Activated CD8-positive, alpha-beta memory T cell treated with anti-CD3 and anti-CD28 coated beads, Interleukin-2, amount 10 ng/mL, durations not matched to agents 7 days and 5 days (primary cell): ENCODE data around the gene TDRD10. TPM values are rescaled to one million over a fixed set of nuclear protein-coding genes. Genes with fewer than 3 reads are reported as not detected.

ENCODE experiments used
- ATAC-seq: fragments of 150-1000 bp; cut with Tn5 transposase; one replicate; pipeline ENCODE4 v1.10.0; 2021; ENCODE audit warnings: moderate library complexity
- CTCF ChIA-PET: fragments of 350-600 bp; sonication (Branson Sonifier 250); formaldehyde crosslinking; loops from one replicate; lab custom pipeline; 2021; ENCODE audit warnings: antibody characterized with exemption; lab: Charles Lee
- DNase-seq: peaks from one replicate; pipeline ENCODE4 v3.0.0-alpha.2; 2020
- H3K27ac Mint-ChIP-seq: one replicate; pipeline ENCODE4 v1.8.0; 2021; ENCODE audit warnings: mild to moderate bottlenecking, mixed read lengths
- H3K27me3 Mint-ChIP-seq: one replicate; pipeline ENCODE4 v1.8.0; 2021; ENCODE audit warnings: mixed read lengths
- H3K36me3 Mint-ChIP-seq: one replicate; pipeline ENCODE4 v1.8.0; 2021; ENCODE audit warnings: mild to moderate bottlenecking, mixed read lengths
- H3K4me1 Mint-ChIP-seq: one replicate; pipeline ENCODE4 v1.8.0; 2021; ENCODE audit warnings: mixed read lengths
- H3K4me3 Mint-ChIP-seq: one replicate; pipeline ENCODE4 v1.8.0; 2021; ENCODE audit warnings: mild to moderate bottlenecking, moderate library complexity, mixed read lengths
- H3K9me3 Mint-ChIP-seq: one replicate; pipeline ENCODE4 v1.8.0; 2022; ENCODE audit warnings: low read depth, mixed read lengths
- total RNA-seq, 2 experiments: library from RNA; stranded (reverse); gene quantifications; one replicate each; pipeline ENCODE4 v1.2.3, GENCODE V29; 2021

The TDRD10 gene
- total RNA-seq, 2 experiments from 2014 or later, result not detected

DNA sequence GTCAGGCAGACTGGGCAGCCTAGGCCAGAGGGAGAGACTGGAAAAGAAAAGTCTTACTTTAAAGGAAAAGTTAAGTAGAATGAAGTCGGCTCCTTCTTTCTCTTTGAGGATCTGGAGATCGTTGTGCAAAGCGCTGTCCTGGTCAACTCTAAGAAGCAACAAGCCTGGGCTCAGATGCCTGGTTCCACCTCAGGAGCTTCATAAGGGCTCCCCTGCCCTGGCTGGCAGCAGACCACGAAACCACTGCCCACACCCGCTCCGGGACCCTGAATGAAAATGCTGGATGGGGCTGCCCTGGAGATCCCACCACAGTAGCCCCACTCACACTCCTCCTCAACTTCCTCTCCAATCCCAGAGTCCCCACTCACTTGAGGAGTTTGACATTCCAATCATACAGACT is 50.0 kb downstream of the TDRD10 start:
- Mint-ChIP-seq H3K27me3 (no peaks in the 10 kb centered on the region), H3K27ac (no peak overlapping the region), H3K9me3 (no peaks in the 10 kb centered on the region), H3K36me3 (peaks cover 59% of the 10 kb centered on the region), H3K4me3 (no peak overlapping the region), H3K4me1 (peaks cover 22% of the 10 kb centered on the region)
- CTCF ChIA-PET, result interaction anchor here (1.7 kb wide), 1 partner anchor 73 kb away, joined by 9 read pairs; no protein-coding TSS in a partner anchor
- ATAC-seq, result no peak
- DNase-seq, result no peak

DNA sequence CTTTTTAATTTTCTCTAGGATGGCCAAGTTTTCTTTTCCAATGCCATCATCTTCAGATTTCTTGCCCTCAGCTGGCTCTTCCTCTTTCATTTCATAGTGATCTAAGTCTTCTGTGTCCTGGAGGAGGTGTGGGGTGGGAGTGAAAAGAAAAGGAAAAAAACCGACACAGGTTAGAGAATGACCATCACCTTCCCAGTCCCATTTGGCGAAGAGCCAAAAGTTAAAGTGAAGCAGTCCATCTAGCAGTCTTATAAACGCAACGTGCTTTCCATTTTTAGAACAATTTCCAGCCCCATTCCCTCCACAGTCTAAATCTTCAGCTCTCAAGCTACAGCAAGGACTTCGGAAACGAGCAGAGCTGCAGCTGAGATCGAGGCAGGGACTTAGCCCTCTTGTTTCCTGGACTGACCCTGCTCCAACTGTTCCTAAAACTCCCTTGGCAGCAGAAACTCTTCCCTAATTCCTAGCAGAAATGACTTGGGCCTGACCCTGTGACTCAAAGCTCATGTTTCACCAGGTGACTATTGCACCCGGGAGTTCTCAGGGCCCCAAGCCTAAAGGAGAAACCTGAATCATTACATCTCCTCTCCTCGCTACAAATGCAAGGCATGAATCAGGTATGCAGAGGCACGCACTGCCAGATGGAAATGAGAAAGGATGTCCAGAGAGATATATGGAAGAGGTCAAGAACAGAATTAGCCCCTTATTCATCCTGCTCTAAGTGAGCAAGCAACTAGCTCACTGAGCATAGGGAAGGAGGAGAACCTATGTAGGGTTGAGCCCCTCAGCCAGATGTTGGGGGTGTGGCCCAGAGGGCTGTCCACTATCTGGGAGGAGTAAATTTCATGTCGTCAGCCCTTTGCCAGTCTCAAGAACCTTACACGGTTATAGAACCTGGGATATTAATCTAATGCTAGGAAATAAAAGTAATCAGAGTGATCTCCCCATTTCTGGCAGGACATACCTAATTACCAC is 51.3 kb downstream of the TDRD10 start:
- H3K36me3 Mint-ChIP-seq, result peaks cover 66% of the 10 kb centered on the region
- CTCF ChIA-PET, result interaction anchor here (1.7 kb wide), 1 partner anchor 74 kb away, joined by 9 read pairs; no protein-coding TSS in a partner anchor
- H3K27ac Mint-ChIP-seq, result no peak overlapping the region
- no peaks in the 10 kb centered on the region for H3K9me3 Mint-ChIP-seq
- H3K4me3 Mint-ChIP-seq, result no peak overlapping the region
- no peaks in the 10 kb centered on the region for H3K27me3 Mint-ChIP-seq
- ATAC-seq (no peak), DNase-seq (no peak)
- H3K4me1 Mint-ChIP-seq, result peaks cover 28% of the 10 kb centered on the region

- DNase-seq, result no peak
- ATAC-seq, result no peak
- Mint-ChIP-seq H3K27ac (peak overlapping the region; percentile 51), H3K4me1 (peaks cover 27% of the 10 kb centered on the region), H3K9me3 (no peaks in the 10 kb centered on the region), H3K4me3 (peak overlapping the region; percentile 86), H3K27me3 (no peaks in the 10 kb centered on the region), H3K36me3 (peaks cover 42% of the 10 kb centered on the region)
- CTCF ChIA-PET, result interaction anchor here (0.9 to 4.2 kb wide), 5 partner anchors 10 to 535 kb away, joined by 3 to 19 read pairs (median 5); no protein-coding TSS in a partner anchor
Observed at GRCh38 chr1:154556422-154556821, 54.4 kb downstream of the TDRD10 start.

- peak overlapping the region; percentile 86 for H3K4me3 Mint-ChIP-seq
- CTCF ChIA-PET, result interaction anchor here (0.7 to 4.2 kb wide), 5 partner anchors 11 to 528 kb away, joined by 3 to 19 read pairs (median 5); no protein-coding TSS in a partner anchor
- H3K36me3 Mint-ChIP-seq, result peaks cover 36% of the 10 kb centered on the region
- no peaks in the 10 kb centered on the region for H3K9me3 Mint-ChIP-seq
- peak overlapping the region; percentile 84 for H3K27ac Mint-ChIP-seq
- H3K4me1 Mint-ChIP-seq, result peaks cover 27% of the 10 kb centered on the region
- H3K27me3 Mint-ChIP-seq, result no peaks in the 10 kb centered on the region
- DNase-seq, result no peak
- ATAC-seq, result no peak
Observed at GRCh38 chr1:154557248-154557938, 55.4 kb downstream of the TDRD10 start.

DNA sequence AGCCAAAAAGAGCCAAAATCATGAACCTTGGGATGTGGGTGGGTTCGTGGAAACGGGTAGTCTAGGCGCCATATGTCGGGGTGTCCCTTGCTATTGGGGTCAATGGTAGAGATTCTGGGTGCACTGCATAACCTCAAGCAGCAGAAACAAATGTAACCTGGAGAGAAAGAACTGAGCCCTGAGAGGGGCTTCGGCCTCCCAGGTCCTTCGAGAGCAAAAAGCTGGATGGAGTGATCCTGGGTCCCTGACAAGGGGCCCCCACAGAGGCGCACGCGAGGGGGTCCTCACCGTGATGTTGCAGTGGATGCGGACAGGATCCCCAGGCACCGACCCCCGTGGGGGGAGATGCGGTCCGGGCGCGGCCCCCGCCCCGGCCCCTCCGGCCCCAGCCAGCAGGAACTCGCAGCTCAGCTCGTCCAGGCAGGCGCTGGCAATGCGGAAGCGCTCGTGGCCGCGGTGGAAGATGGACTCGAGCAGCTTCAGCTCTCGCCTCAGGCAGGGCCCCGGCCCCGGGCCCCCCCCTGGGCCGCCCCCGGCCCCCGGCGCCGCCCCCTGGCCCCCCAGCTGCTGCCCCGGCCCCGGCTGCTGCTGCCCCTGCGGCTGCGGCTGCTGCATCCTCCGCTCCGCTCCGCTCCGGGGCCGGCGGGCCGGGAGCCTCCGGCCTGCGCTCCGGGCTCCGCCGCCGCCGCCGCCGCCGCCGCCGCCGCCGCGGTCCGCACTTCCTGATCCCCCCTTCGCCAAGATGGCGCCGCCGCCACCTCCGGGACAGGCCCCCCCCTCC is 56.1 kb downstream of the TDRD10 start, which contains the start of gene UBE2Q1:
UBE2Q1 (minus strand) TSS at position 724 of the 781 bp plus-strand sequence; CDS start at position 615, 109 bp downstream.
- peaks cover 29% of the 10 kb centered on the region for H3K36me3 Mint-ChIP-seq
- H3K27me3 Mint-ChIP-seq, result no peaks in the 10 kb centered on the region
- peak within 1 kb of the TSS; percentile 86 for H3K4me3 Mint-ChIP-seq
- DNase-seq, result peak; percentile 70
- ATAC-seq, result peak; percentile 13
- CTCF ChIA-PET, result interaction anchor here (0.7 to 4.2 kb wide), 4 partner anchors 12 to 527 kb away, joined by 3 to 19 read pairs (median 4); no protein-coding TSS in a partner anchor
- peaks cover 27% of the 10 kb centered on the region for H3K4me1 Mint-ChIP-seq
- H3K9me3 Mint-ChIP-seq, result no peaks in the 10 kb centered on the region
- peak within 1 kb of the TSS; percentile 88 for H3K27ac Mint-ChIP-seq

GRCh38 chr1:154558720-154559465 is 56.9 kb downstream of the TDRD10 start:
- CTCF ChIA-PET, result interaction anchor here (0.6 to 4.2 kb wide), 50 partner anchors 9 to 614 kb away, joined by 3 to 21 read pairs (median 4); partner anchors contain the start of genes ADAR, CHRNB2, EFNA3 and FLAD1
- H3K4me1 Mint-ChIP-seq, result peaks cover 27% of the 10 kb centered on the region
- peaks cover 22% of the 10 kb centered on the region for H3K36me3 Mint-ChIP-seq
- peak; percentile 91 for ATAC-seq
- DNase-seq, result peak; percentile 100
- H3K27me3 Mint-ChIP-seq, result no peaks in the 10 kb centered on the region
- peak overlapping the region; percentile 83 for H3K4me3 Mint-ChIP-seq
- H3K9me3 Mint-ChIP-seq, result no peaks in the 10 kb centered on the region
- H3K27ac Mint-ChIP-seq, result peak overlapping the region; percentile 88

DNA sequence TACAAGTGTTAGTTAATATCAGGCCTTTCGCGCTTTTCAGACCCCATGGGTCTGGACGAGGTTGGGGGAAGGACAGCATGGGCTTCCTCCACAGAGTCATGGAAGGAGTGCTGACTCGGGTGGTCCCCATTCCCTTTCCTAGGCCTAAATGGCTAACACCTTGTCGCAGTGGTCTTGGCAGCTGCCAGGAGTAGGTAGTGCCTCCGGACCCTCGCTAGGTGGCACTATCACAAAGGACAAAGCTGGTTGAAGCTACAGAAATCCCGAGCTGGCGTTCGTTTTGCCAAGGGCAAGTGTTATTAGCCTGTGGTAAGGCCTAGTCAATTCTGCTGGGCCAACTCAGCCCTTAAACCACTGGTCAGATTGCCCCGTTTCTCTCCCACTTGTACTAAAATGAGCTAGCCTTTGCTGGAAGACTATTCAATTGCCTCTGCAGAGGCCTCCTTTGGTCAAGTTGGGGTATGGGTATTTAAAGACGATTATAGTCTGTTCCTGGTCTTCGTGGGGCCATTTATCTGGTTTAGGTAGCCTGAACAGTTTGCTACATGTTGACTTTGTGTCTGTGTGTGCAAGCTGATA is 57.5 kb downstream of the TDRD10 start:
- Mint-ChIP-seq H3K27me3 (no peaks in the 10 kb centered on the region), H3K27ac (peak overlapping the region; percentile 88), H3K9me3 (no peaks in the 10 kb centered on the region), H3K4me3 (peak overlapping the region; percentile 83), H3K36me3 (peaks cover 17% of the 10 kb centered on the region), H3K4me1 (peaks cover 27% of the 10 kb centered on the region)
- DNase-seq (peak; percentile 90), ATAC-seq (peak; percentile 43)
- CTCF ChIA-PET, result interaction anchor here (0.6 to 2.3 kb wide), 63 partner anchors 8 to 634 kb away, joined by 3 to 21 read pairs (median 4); partner anchors contain the start of genes ADAR, CHRNB2, EFNA3 and FLAD1

DNA sequence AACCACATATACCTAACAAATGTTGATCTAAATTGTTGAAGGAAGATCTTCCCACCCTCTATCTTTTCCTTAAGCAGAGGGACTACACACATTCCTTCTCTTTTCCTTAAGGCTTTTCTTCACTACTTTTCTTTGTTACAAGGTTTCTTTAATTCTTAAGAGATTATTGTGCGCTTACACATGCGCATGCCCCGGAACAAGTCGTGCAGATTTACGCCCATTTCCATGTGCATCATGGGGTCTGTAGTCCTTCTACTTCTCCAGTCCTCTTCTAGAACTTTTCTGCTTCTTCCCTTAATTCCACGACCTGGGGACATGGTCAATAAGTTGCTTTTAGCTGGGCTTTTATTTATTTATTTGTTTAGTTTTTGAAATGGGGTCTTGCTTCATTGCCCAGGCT is 63.9 kb downstream of the TDRD10 start:
- Mint-ChIP-seq H3K9me3 (no peaks in the 10 kb centered on the region), H3K27ac (no peak overlapping the region), H3K36me3 (no peaks in the 10 kb centered on the region), H3K4me1 (peaks cover 5% of the 10 kb centered on the region), H3K4me3 (no peak overlapping the region), H3K27me3 (peaks cover 39% of the 10 kb centered on the region)
- DNase-seq, result no peak
- ATAC-seq, result no peak
- CTCF ChIA-PET, result interaction anchor here (1.2 kb wide), 1 partner anchor 226 kb away, joined by 3 read pairs; no protein-coding TSS in a partner anchor

GRCh38 chr1:154567386-154568156 is 65.6 kb downstream of the TDRD10 start, which contains the start of gene CHRNB2:
Gene CHRNB2 (plus strand): TSS chr1:154567778. CDS start chr1:154568045, 267 bp downstream.
- Mint-ChIP-seq H3K9me3 (no peaks in the 10 kb centered on the region), H3K27ac (no peak within 1 kb of the TSS), H3K27me3 (peaks cover 39% of the 10 kb centered on the region), H3K36me3 (no peaks in the 10 kb centered on the region), H3K4me3 (peak within 1 kb of the TSS; percentile 17), H3K4me1 (peaks cover 5% of the 10 kb centered on the region)
- CTCF ChIA-PET, result interaction anchor here (0.6 to 3.0 kb wide), 2 partner anchors 8 to 87 kb away, joined by 5 to 13 read pairs; no protein-coding TSS in a partner anchor
- ATAC-seq, result peak; percentile 99
- DNase-seq, result peak; percentile 73

GRCh38 chr1:154568157-154568815 is 66.3 kb downstream of the TDRD10 start:
- no peak overlapping the region for H3K27ac Mint-ChIP-seq
- H3K4me3 Mint-ChIP-seq, result no peak overlapping the region
- H3K9me3 Mint-ChIP-seq, result no peaks in the 10 kb centered on the region
- H3K36me3 Mint-ChIP-seq, result no peaks in the 10 kb centered on the region
- CTCF ChIA-PET, result interaction anchor here (0.7 to 3.0 kb wide), 3 partner anchors 9 to 88 kb away, joined by 3 to 13 read pairs (median 3); no protein-coding TSS in a partner anchor
- ATAC-seq, result peak; percentile 7
- peaks cover 7% of the 10 kb centered on the region for H3K4me1 Mint-ChIP-seq
- peaks cover 39% of the 10 kb centered on the region for H3K27me3 Mint-ChIP-seq
- no peak for DNase-seq
